GM21717 (cell line): Measurements from ENCODE around the gene HS3ST5.
"Not testable (repeated sequence)": the region's sequence is repeated elsewhere in the genome, so short reads cannot be mapped to it uniquely, and the experiment has no call there.

Source experiments
- ATAC-seq: cut with Tn5 transposase; IDR thresholded peaks from one replicate; pipeline ENCODE4 v1.9.1; 2021; ENCODE audit warnings: mild to moderate bottlenecking, moderate library complexity; ENCODE audit not compliant: unreplicated experiment

HS3ST5 gene

DNA sequence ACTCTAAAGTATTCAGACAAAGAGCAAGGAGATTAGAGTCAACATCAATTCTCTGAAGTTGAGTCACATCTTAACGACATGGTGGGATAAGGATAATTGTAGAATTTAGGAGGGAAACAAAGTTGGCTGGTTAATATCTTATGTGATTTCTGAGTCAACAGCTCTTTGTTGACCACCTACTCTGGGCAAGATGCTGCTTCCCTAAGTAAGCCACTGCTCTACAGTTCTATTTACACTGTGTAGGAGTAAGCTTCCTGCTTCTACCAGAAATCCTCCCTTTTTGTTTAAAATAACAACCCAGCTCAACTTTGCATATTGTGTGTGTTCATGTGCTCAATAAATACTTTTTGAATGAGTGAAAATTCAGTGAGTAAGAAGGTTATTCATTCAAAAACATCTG, 3.1 kb downstream of the HS3ST5 start:
- no peak for ATAC-seq

DNA sequence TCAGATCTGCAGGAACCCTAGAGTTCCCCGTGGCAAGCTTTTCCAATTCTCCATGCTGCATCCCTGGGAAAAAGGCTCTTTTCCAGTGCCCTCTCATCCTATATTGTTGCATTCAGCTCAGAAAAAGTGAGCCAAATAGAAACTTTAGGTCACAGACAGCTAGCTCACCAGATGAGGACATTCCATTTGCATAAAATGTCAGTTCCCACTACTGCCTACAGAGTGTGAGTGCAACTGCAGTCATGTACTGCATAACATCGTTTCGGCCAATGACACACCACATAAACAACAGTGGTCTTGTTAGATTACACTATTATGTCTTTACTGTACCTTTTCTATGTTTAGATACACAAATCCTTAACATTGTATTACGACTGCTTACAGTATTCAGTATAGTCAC, 8.6 kb downstream of the HS3ST5 start:
- ATAC-seq, result no peak

DNA sequence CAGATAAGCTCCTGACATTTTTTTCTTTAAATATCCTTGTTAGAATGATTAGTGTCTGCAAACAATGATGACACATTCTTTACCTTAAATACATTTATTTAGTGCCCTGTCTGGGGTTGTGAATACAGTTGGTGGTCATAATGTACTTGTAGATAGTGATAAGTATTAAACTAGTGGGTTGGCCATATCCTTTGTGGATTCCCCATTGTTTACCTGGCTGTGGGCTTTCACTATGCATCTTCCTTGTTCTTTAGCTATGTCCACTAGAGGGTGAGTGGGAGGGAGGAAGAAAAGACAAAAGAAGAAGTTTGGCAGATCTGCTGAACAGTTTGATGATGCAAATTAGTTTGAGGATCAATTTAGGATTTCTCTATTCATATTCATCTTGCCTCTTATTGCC, 15.7 kb downstream of the HS3ST5 start:
- ATAC-seq, result no peak

DNA sequence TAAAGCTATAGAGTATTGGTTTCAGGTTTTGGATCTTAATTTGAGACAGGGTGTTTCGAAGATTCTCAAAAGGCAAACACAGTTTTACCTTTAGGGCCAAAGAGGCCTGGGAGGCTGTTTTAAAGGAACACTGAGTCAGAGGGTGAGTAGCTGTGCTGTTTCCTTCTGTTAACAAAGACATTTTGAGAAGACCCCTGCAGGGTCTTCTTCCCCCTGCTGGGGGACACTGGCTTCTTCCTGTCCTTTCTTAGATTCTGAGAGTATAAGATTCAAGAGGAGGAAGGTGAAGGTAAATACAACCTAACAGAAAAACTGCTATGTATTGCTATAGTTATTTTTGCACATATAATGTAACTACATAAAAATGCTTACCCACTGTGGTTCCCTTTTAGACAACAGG, 19.0 kb downstream of the HS3ST5 start:
- no peak for ATAC-seq

DNA sequence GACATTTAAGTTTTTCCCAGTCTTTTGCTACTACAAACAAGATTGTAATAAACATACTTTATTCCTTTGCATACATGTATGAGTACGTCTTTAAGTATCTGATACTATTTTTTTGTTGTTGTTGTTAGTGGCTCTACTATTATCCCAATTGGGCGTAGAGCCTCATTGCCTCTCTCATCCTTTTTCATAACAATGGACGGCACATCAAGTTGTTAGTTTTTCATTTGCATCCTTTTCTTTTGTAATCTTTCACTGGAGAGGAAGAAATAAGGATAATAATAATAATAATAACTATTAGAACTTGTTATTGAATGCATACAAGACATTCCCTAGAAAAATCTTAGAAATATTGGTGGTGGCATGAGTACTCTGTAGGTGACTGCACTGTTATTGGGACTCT, 23.1 kb downstream of the HS3ST5 start:
- ATAC-seq, result no peak

DNA sequence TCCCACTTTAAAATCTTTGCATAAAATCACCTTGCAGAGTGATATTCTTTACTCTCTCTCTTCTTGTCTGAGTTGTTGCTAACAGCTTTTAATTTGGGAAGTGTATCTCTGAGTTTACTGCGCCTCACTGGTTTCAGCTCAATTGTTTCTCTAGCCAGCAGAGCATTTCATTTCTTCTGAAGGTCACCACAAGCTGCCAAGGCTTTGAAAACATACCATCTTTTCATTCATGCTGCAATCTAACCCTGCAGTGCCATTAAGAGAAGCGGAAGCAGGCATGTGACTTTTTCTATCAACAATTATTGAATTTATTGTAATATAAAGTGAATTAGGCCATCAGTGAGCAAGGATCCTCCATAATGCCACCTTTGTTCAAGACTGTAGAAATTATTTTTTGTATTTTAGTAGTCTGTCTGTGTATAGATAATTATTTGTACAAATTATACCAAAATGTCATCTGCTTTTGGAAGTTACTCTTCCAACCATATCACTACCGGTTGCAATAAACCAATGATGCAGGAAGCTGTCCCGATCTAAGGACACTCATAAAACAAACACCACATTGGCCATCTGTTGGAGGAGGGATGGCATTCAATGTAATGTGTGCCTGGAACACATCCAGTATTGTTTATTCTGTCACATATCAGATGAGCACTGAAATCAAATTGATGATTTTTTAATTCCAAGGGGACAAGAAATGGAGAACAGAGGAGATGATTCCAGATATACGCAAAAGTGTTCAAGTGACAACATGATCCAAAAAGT, 26.8 kb downstream of the HS3ST5 start:
- ATAC-seq, result no peak

DNA sequence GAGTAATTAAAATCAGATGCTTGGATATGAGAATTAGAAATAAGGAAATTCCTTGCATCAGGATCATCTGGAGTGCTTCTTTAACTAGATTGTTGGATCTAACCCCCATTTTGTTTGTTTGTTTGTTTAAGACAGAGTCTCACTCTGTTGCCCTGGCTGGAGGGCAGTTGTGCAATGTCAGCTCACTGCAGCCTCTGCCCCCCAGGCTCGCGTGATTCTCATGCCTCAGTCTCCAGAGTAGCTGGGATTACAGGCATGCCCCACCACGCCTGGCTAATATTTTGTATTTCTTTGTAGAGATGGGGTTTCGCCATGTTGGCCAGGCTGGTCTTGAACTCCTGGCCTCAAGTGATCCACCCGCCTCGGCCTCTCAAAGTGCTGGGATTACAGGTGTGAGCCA, 29.0 kb downstream of the HS3ST5 start:
- not testable (repeated sequence) for ATAC-seq

DNA sequence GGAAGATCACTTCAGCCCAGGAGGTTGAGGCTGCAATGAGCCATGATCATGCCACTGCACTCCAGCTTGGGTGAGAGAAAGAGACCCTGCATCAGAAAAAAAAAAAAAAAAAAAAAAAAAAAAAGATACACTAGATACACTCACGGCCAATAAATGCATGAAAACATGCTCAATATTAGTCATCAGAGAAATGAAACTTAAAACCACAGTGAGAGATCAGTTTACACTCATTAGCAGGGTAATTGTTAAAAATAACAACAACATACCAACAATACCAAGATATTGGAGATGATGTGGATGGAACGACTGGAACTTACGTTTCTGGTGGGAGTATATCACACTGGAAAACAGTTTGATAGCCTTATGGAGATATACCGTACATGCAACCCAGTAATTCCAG, 29.9 kb downstream of the HS3ST5 start:
- peak; percentile 56 for ATAC-seq

DNA sequence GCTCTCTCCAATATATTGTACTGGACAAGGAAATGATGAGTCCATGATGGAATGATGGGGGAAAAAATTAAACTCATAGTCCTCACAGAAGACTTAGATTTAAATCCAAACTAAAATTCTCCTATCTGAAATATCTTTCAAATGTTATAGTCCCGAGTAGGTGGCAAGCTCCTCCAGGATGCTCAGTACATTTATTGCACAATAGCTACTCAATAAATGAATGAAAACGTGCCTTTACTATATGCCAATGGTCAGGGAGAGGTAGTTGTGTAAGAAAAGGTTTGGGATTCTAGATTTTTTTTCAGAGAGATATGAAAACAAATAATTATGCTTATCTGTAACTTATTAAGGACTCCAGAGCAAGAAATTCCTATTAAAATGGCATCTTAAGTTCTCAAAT, 32.8 kb downstream of the HS3ST5 start:
- no peak for ATAC-seq

DNA sequence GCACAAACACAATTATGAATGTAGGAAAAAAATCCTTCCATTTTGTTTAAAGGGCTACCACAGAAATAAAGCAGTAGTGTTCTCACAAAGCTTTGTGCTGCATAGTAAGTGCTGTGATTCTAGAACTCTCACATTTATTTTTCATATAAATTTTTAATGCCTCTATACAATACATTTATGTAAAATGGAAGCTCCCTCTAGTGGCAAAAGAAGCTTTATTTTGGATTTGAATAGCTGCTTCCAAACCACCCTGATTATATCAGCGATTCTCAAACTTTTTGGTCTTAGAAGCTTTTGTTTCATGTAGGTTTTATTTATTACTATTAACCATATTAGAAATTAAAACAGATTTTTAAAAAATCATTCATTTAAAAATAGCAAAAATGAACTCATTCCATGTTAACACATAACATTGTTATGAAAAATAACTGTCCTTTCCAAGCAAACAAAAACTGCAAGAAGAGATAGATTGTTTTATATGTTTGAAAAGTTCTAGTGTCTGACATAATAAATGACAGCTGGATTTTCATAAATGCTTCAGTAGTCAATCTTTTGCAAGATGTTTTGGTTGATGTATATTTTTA, 38.4 kb downstream of the HS3ST5 start:
- ATAC-seq, result no peak

DNA sequence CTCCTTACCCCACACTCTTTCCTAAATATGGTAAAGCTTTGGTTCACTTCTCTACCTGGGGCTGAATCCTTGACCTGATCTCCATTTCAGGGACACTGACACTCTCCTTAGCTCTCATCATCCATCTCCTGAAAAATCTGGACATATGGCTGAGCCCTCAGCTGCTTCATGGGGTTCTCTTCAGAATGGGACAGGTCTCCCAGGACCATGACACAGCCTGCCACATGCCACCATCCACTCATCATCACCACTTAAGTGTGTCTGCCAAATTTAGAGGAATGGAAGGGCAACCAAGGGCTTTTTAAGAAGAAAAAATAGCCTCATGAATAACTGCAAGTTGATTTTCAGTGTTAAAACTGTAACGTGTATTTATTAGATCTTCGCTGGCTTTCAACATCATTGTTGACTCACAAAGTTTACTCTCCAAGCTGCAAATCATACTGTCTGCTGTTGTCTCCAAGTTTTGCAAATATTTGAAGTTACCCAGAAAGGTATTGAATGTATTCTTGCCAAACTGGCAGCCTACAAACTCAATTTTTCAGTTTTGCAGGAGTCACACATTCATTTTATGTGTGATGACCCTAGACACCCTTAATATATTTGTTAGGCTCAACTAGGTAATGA, 41.1 kb downstream of the HS3ST5 start:
- no peak for ATAC-seq

DNA sequence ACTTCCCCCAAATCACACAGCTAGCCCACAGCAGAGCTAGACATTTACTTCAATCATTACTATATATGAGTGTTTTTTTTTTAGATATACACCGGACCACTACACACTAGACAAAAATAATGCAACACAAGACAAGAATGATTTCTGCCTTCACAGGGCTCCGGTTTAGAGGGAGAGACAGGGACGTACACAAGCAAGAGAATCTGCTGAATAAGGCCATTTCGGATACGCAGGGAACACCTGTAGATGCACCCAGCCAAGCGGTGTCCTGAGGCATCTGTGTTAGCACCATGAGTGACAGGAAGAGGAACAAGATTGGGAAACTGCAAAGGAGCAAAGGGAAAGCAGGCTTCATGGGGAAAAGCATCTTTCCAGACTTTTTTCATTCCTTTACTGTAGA, 45.7 kb downstream of the HS3ST5 start:
- ATAC-seq, result no peak

DNA sequence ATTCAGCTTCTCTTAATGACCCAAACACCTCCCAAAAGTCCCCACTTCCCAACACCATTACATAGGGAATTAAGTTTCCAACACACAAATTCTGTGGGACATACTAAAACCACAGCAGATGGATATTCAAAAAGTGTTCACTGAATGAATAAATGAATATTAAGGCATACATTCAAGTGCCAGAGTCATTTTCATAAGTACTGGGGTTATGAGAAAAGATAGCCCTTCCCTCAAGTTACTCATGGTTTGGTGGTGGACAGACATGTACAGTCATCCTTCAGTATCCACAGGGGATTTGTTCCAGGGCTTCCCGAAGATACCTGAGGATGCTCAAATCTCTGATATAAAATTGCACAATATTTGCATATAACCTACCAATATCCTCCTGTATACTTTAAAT, 50.4 kb downstream of the HS3ST5 start:
- ATAC-seq, result no peak

DNA sequence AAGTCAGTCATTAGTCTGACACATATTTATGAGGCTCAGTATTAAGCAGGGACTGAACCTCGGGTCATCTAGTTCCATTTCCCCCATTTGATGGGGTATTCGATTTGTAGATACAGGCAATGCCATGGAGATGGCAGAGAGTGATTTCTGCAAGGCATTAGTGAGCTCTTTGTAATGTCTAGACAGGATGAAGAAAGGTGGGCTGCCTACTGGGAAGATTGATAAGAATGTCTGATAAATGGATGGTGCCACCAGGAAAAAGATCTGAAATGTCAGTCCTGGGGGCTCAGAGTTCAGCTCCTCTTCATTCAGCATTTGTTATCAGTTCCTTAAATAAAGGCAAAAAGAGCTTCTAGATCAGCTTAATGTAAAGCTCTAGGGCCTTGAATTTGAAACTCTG, 51.4 kb downstream of the HS3ST5 start:
- ATAC-seq, result no peak

DNA sequence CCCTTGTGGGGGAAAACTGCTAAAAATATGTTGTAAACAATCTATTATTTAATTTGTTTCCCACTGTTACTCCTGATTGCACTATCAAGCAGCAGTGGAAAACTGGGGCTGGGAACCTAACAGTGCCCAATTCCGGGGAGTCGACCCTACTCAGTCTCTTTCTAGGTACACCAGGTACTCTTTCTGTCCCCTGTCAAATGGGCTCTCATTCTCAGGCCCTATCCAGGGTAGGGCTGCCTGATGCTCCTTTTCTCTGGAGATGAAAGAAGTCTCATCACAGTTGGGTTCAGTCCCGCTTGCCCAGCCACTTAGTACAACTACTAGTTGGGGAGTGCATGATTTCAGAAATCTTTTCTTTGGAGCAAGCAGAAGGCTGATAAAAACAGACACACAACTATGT, 52.0 kb downstream of the HS3ST5 start:
- no peak for ATAC-seq

DNA sequence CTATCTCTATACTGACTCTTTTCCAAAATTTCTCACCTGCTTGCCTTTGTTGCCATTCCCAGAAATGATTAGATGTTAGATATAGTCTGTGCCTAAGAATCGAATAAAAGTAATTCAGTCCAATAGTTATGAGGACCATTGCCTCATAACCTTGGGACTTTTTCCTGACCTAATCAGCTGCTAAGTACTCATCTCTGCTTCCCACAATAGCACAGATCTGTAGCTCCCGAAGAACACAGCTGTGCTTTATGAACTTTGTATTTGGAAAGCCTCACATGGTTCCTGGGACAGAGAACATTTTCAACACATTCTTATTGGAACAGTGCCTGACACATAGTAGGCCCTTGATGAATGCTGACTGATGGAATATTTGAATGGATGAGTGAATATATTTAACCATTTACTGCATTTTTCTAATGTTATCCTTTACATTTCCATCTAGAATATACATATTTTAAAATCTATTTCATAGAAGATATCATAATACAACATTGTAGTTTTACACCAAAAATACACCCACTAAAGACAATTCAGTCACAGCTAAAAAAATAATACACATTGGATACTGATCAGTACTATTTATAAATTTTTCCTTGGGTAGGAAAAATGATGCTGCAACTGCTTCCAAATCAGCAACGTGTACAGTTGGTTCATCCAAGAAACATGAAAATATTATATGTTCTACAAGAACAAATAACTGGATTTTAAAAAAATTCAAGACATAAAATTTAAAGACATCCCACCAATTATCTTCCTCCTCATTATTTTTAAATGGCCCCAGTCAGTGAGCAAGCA, 53.9 kb downstream of the HS3ST5 start:
- no peak for ATAC-seq

DNA sequence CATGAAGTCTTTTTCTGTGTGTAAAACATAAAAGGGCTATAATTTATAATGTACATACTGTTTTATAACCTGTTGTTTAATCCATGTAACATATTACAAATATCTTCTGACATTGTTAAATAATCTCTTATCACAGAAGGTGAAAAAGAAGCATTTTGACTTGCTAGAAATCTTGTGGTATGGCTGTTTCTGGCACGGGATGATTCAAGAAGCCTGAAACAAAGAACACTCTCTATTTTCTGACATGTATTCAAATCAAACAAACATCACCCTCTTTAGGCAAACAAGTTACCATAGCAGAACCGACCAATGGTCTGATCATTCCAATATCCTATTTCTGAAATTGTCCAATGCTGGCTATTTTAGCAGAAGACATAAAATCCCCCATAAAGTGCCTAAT, 55.4 kb downstream of the HS3ST5 start:
- no peak for ATAC-seq

DNA sequence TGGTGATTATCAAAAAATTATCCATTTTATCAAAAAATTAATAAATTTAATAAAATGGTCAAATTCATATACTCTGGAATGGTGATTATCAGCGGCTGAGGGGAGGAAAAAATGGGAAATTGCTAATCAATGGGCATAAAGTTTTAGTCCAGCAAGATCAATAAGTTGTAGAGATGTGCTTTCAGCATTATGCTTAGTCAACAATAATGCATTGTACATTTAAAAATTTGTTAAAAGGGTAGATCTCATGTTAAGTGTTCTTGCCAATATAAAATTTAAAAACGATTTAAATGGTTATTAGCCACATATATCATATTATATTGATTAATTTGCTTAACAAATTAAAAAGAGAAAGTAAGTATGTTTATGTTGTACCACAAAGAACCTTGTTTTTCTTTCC, 56.6 kb downstream of the HS3ST5 start:
- no peak for ATAC-seq

DNA sequence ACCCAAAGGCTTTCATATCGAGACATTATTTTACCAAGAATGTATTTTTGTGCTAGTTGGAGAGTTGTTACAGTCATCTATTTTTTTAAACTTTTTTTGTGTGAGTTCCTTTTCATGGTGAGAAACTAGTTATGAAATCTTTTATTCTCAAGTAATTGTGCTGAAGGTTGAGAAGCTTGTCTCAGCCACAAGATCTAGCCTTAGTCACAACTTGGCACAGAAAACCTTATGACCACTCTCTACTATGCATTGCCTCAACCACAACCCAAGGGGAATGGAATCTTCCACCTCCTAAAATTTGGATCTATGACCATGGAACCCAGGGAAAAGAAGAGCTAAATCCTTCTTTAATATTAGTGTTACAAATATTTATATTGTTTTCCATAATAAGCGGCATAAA, 58.5 kb downstream of the HS3ST5 start:
- no peak for ATAC-seq

DNA sequence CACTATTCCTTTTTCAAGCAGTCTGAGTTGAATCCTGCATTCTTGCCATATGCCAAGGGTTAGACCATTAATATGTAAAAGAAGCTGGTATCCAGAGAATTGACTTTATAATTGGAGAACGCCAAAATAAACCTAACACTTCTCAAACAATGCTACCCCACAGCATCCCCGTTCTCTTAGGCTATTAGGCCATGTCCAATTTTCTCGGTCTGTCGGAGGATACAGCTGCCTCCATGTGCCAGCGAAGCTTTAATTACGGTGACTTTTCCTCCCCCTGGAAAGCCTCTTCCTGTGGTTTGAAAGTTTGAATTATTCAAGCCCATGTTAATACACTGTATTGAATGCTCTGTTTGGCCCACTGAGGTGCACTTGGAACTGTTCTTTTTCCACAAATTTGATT, 60.5 kb downstream of the HS3ST5 start:
- ATAC-seq, result no peak

DNA sequence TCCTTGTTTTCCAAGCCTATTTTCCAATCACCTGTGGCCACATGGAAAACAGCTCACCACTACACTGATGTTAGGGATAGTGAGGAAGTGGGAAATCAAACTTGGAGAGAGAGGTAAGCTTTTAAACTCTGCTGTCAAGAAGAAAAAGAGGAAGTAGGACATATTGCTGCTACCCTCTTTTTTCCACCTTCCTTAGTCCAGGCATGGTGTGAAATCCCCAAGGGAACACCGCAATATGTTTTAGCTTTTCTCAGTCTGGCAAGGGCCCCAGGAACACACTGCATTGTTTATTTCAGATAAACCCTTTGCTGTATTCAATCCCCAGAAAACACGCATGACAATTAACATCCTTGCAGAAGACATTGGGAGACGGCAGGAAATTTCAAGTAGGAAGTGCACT, 61.3 kb downstream of the HS3ST5 start:
- ATAC-seq, result no peak
